Activated CD4-positive, alpha-beta T cell treated with anti-CD3 and anti-CD28 coated beads for 4 hours (primary cell): ENCODE data around the gene GNAT2.
"Not testable (repeated sequence)": the region's sequence is repeated elsewhere in the genome, so short reads cannot be mapped to it uniquely, and the experiment has no call there.

Experiments used
- DNase-seq, 2 donors: peaks; one replicate each; pipeline ENCODE4 v3.0.0-alpha.2; 2020

The GNAT2 gene

DNA sequence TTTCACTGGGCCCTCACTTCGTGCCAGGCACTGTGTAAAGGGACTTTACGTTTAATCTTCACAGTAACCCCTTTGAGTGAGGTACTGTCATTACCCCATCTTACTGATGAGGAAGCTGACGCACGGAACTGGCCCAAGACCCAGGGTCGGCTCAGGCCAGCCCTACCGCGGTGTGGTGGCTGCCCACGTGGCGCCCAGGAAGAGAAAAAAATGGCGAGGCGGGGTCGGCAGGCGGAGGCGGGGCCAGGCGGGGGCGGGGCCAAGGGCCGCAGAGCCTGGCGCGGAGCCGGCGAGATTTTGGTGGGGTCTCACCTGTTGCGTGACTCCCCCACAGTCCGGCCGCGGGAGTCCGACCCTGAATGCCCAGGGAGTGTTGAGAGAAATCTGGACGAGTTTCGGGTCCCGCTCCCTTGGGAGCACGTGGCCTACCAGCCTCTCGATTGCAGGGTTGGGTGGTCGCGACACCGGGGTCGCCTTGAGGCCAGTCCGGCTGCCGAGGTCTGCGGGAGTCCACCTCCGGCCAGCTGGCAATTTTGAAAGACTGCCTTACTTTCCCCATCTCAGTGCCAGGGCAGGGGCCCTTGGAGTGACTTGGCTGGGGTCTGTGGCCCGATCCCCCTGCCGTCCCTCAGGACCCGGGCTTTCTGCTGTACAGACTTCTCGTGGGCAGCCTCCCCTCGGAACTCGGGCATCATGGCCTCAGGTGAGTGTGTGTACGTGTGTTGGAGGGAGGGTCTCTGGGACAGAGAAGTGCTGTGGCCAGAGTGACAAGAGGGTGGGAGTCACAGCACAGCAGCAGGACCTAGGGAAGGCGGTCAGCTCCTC, at the start of gene GNAT2, which contains the start of gene AMPD2:
GNAT2 (minus strand) TSS at position 41 of the 825 bp plus-strand sequence. CDS start 6,746 bp downstream, outside the sequence.
AMPD2 (plus strand) TSS at position 262 of the 825 bp plus-strand sequence. CDS start 1,339 bp downstream, outside the sequence.
- peak; percentile 68 to 73 for DNase-seq

DNA sequence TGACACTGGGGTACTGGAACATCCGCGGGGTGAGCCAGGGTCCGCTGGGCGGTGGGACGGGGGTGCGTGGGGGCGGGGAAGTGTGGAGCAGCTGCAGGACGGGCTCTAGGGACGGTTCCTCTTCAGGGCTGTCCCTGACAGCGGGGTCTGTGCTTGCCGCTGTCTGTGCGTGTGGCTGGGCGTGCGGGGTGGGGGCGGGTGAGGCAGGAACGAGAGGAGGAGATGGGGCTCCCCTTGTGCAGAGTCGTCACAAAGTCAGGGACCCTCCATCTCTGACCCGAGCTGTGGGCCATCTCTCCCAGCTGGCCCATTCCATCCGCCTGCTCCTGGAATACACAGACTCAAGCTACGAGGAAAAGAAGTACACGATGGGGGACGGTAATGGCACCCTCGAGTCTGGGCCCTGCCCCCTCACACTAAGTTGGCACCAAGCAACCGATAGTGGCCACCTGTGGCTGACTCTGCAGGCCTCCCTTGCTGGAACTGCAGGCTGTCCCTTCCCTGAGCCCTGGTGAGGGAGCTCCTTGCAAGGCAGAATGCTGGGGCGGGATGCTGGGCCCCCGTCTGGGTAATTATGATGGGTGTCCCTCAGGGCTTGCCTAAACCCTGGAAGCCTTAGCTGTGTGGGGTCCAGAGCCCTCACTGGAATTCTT, 48.8 kb upstream of the GNAT2 start:
- DNase-seq, result no peak

GRCh38 chr1:109667452-109668122, 48.2 kb upstream of the GNAT2 start, which contains the start of gene GSTM2:
GSTM2 (plus strand) TSS chr1:109668057; CDS start chr1:109668116, 59 bp downstream.
- peak; percentile 73 to 82 for DNase-seq

- no peak for DNase-seq
Measured at GRCh38 chr1:109664671-109665070, 45.3 kb upstream of the GNAT2 start.

GRCh38 chr1:109661391-109661790, 42.0 kb upstream of the GNAT2 start:
- DNase-seq, result no peak

DNA sequence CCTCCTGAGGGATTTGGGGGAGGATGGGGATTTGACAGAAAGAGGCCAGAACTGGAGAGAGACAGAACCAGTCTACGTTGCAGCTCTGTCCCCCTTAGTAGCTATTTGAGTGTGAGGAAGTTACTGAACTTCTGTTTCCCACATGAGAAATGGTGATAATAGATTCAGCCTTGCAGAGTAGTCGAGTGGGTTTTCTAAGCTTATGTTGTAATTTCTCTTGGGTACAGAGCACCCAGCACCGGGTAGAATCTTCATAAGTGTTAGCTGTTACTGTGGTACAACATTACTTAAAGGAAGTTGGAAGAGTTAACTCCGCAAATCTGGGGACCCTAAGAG, 41.2 kb upstream of the GNAT2 start:
- not testable (repeated sequence) for DNase-seq

DNA sequence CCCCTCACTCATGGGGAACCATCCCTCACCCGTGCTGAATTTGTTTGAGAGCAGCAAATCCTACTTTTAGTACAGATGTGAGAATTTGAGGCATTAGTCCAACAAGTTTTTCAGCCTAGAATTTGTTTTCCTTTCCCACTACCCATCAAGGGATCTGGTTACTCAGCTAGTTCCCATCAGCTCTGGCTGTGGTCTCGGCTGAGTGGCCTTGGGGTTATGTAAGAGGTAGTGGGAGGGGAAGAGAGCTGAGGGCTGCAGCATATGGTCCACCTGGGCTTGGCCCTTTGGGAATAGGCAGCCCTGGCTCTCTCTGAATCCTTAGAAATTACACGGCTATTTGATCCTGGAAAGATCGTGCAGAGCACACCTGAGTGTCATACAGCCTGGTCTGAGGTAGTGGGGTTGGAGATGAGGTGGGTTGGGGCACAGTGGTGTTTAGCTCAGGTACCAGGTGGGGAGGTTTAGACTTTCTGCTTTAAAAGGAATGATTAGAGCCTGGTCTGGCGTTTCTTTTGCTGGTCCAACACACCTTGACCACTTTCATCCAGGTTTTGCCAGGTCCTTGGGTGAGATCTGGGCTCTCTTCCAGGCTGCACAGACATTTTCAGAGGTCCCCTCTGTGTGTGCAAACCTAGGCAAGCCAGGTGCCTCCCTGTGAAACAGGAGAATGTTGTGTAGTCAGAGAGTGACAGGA, 40.7 kb upstream of the GNAT2 start:
- no peak for DNase-seq

GRCh38 chr1:109659145-109659544, 39.7 kb upstream of the GNAT2 start:
- DNase-seq, result no peak

DNA sequence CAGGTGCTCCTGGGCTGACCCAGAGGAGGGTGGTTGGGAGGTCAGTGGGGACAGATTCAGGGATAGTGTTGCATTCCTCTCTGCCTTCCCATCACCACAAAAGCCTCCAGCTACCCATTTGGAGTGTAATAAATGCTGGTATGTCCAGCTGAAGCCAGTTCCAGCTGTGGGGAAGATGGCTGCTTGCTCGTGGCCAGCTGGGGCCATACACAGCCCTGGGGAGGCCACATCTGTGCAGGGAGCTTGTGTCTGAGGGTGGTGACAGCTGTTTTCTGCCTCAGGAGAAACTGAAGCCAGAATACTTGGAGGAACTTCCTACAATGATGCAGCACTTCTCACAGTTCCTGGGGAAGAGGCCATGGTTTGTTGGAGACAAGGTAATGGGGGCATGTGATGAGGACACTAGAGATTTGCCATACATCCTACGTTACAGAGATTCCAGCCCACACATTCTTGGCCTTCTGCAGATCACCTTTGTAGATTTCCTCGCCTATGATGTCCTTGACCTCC, 39.2 kb upstream of the GNAT2 start:
- no peak for DNase-seq

GRCh38 chr1:109657970-109658369, 38.6 kb upstream of the GNAT2 start:
- no peak for DNase-seq

DNA sequence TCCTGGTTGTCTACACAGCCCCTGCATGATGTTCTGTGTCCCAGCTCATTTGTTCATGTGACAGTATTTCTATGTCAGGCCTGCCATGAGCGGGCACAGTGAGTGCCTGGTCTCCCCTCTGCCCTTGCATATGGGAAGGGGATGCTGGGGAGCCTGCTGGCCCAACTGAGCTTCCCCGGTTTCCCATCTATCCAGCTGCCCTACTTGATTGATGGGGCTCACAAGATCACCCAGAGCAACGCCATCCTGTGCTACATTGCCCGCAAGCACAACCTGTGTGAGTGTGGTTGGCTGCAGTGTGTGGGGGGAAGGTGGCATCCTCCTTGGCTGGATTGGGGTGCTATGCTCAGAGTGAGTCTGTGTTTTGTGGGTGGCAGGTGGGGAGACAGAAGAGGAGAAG, 38.0 kb upstream of the GNAT2 start:
- DNase-seq, result no peak

GRCh38 chr1:109655615-109656519, 36.5 kb upstream of the GNAT2 start, which contains the start of gene GSTM4:
GSTM4 (plus strand) TSS chr1:109656099; CDS start chr1:109656390, 291 bp downstream.
- DNase-seq, result peak; percentile 42 to 49

- no peak for DNase-seq
Measured at GRCh38 chr1:109654519-109654918, 35.1 kb upstream of the GNAT2 start.

- DNase-seq, result no peak
Measured at GRCh38 chr1:109653306-109653705, 33.9 kb upstream of the GNAT2 start.

DNA sequence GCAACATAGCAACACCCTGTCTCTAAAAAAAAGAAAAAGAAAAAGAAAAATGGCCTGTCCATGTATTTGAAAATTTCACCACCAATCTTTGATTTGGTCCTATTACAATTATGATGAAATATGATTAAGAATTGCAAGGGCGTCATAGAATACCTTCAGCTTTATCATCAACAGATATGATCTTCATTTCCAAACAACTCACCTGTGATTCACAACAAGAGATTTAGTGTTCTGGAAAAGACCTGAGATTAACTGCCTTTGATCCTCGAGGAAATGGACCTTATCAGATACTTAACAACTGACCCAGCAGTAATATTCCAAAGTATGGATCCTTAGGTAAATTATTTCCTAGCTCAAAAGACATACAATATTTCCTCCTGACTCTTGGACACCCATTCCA, 33.0 kb upstream of the GNAT2 start:
- DNase-seq, result no peak

DNA sequence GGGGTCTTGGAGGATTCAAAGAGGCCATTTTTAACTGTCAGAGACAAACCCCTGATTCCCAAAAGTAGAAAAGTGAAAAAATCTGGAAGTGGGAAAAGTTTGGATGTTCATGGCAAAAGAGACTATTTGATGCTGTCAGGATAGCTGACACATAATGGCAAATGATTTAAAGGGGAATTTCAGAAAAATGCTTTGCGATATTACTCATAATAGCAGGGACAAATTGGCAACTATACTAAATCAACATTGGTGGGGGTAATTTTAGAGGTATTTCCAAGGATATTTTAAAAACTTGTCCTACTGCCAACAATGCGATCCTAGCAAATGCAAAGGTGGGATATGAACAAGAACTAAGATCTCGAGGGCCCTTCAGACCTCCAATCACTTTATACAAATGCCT, 31.2 kb upstream of the GNAT2 start:
- DNase-seq, result no peak

GRCh38 chr1:109649491-109649914, 30.1 kb upstream of the GNAT2 start:
- DNase-seq, result no peak

- no peak for DNase-seq
Measured at GRCh38 chr1:109644670-109645069, 25.3 kb upstream of the GNAT2 start.

- peak; percentile 82 to 88 for DNase-seq
Measured at GRCh38 chr1:109643385-109644230, 24.2 kb upstream of the GNAT2 start.

DNA sequence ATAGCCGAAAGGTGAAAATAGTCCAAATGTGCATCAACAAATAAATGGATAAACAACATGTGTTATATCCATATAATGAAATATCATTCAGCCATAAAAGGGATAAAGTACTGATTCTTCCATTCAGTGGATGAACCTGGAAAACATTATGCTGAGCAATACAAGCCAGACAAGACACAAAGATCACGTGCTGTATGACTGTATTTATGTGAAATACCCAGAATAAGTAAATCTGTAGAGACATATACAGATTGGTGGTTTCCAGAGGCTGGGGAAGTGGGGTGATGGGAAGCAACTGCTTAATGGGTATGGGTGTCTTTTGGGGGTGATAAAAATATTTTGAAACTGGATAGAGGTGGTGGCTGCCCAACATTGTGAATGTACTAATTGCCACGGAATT, 23.2 kb upstream of the GNAT2 start:
- DNase-seq, result no peak
